NCI-H748 (cell line): ENCODE results near the gene NOXRED1.
A peak's percentile ranks its signal among the peaks of the same experiment; 100 is the strongest.
"Not testable (repeated sequence)": the region's sequence is repeated elsewhere in the genome, so short reads cannot be mapped to it uniquely, and the experiment has no call there.

Experiments
- DNase-seq: peaks from one replicate; lab custom pipeline; 2025; ENCODE audit not compliant: unreplicated experiment; lab: John Stamatoyannopoulos, UW

Gene NOXRED1

DNA sequence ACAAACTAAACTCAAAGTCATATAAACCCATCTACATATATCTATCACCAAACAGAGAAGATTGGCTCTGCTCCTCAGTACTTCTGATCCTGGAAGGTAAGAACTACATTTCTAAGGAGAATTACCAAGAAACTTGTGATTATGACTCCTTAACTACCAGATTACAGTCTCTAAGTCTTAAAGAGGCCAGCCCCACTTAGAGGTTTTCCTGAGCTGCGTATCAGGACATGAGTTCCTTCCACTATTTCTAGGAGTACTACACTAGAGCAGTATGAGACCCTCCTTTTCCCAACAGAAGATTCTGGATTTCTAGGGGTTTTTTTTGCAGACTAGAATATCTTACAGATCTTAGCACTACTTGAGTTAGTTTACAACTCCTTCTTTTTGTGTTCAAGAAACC lies at the start of gene NOXRED1:
Gene NOXRED1 (minus strand): TSS at position 101 of the 400 bp plus-strand sequence. CDS start 634 bp downstream, outside the sequence.
- no peak for DNase-seq

GRCh38 chr14:77470224-77470870 lies 47.0 kb upstream of the NOXRED1 start:
- DNase-seq: no peak

DNA sequence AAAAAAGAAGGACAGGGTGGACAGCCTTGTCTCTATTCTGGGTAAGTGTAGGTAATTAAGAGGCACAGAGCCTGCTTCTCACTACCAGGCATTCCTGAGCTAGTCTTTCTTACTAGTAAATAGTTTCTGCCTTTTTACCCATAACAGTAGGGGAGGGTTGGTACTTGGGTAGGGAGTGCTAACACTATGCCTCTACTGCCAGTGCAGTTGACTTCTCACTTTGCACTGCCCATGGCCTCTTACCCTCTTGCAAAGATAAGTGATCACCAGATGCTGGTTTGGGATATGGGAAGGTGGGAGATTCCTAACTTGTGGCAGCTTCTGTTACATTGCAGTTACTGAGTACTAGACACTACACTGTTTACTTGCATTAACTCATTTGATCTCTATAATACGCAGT lies 46.2 kb upstream of the NOXRED1 start:
- DNase-seq: no peak

DNA sequence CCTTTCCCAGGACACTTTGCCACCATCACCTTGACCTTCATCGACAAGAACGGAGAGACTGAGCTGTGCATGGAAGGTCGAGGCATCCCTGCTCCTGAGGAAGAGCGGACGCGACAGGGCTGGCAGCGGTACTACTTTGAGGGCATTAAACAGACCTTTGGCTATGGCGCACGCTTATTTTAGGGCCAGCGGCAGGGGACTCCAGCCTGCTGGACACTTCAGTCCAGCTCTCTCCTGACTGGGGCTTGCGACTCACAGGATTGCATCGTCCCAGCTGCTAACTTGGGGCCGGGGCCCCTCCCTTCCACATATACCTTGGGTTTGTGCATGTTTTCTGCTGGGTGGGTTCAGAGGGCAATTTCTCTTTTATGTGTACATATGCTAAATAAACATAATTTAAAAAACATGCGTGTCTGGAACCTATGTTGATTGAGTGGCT lies 45.8 kb upstream of the NOXRED1 start:
- no peak for DNase-seq

DNA sequence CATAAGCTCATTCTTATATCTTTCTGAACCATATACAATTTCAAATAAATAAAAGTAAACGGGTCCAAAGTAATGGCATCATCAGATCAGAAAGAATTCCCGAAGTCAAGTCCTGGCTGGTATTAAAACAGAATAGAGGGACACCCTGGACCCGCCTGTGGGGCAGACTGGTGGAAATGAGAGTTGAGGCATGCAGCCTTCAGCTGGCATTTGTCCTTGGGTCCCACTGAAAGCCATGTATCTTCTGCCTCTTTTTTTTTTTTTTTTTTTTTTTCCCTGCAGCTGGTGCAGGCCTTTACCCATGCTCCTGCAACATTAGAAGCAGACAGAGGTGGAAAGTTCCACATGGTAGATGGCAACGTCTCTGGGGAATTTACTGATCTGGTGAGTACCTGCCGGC lies 44.5 kb upstream of the NOXRED1 start:
- no peak for DNase-seq

DNA sequence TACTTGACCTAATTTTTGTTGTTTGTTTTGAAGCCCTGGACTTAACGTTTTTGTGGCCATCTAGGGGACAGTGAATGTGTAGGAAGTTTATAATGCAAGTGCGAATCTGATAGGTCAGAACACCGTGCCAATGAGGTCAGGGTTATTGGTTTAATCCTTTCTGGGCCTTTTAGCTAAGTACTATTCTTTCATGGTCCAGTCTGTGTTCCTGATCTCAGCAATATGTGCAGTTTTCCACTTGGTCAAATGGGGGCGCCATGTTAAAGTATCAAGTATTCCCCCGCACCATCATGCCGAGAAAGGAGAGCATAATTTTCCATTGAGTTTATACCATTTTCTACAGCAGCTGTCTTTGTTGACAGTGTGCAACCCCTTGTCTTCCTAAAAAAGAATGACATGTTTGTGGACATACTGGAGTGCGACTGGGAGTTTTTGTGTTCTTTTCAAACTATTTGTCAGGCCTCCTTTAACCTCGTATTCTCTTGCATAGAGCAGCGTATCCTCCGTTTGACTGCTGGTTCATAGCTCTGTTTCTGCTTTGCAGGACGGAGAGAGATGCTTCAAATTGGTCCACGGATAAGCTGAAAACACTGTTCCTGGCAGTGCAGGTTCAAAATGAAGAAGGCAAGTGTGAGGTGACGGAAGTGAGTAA lies 35.9 kb upstream of the NOXRED1 start:
- peak; percentile 71 for DNase-seq

DNA sequence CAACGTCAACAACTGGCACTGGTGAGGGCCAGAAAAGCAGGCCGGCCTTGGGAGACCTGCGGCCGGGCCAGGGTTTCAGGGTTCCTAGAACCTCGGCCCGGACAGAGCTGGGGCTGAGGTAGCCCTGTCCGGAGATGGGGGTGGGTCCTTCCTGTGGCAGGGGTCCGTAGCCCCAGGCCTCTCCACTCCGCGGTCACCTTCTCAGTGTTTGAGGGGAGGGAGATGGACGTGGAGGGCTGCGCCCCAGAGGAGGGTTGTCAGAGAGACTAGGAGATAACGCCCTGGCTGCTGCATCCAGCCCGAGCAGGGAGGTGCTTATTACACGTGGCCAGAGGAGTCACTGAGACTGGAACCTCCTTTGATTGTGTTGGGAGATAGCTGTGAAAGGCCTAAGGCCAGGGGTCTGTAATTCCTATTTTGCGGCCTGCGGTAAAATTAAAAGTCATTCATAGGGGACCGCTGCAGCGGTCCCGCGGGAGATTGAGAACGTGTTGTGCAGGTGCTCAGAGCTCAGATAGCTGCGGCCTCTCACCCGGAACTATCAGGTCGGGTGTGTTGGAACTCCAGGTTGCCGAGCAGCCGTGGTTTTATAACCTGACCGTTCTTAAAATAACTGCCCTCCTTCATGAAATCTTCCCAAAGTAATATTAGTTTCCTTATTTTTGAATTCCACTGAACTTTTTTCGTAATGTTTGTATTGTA lies 35.1 kb upstream of the NOXRED1 start:
- peak; percentile 63 for DNase-seq

DNA sequence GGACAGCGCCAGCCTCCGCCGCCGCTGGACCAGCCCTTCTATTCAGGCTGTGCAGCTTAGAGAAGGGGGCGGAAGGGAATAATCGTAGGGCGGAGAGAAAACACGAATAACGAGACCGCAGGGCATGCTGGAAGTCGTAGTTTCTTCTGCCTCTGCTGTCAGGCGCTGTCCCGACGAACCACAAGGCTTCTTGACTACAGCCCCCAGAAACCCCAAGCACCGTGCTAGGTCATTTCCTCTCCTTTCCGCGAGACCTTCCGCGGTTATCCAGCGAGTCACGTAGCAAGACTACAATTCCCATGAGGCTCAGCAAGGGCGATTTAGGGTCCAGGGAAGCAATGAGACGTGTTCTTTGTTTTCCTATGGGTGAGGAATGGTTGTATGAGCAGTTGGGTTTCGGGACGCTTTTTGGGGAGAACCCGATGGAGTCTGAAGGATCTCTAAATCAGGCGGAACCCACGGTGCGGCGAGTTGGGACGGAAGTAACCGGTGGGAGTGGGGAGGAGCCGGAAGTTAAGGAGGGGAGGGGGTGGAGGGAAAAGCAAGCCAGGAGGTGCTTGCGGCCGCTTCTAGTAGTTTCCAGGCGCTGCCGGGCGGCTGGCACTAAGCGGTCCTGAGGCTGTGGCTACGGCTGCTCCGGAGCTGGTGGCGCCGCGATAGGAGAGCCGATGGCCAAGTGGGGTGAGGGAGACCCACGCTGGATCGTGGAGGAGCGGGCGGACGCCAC lies 34.4 kb upstream of the NOXRED1 start, which contains the start of the genes AHSA1 and VIPAS39:
Gene AHSA1 (plus strand): TSS at position 572 of the 727 bp plus-strand sequence. CDS start 97 bp downstream, at position 669.
Gene VIPAS39 (minus strand): TSS at position 80 of the 727 bp plus-strand sequence. CDS start 3,499 bp downstream, outside the sequence.
- peak; percentile 99 for DNase-seq

GRCh38 chr14:77457115-77457521 lies 33.8 kb upstream of the NOXRED1 start:
- DNase-seq: no peak

DNA sequence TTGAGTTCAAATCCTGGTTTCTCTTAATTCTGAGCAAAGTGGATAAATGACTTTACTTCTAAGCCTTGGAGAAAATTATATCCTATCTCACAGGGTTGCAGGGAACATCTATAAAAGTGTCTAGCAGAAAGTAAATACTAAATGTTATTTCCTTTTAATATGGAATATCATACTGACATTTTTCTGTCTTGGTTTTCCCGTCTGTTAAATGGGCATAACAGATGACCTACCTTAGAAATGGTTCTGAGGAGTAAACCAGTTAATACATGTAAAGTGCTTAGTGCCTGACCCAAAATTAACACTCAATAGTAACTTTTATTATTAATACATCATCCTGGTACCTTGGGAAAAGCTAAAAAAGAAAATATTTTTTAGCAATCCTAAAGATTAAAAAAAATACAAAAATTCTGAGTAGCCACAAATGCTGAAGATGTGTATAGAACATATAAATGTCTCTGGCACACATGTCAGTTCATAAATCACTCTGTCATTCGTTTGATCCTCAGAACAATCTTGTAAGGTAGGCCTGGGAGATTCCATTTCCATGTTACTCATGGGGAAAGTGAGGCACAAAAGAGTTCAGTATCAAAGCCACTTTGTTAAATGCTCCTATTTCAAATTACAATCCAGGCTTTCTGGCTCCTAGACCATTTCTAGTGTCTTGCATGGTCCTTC lies 32.8 kb upstream of the NOXRED1 start:
- DNase-seq: no peak

GRCh38 chr14:77442196-77442595 lies 18.9 kb upstream of the NOXRED1 start:
- DNase-seq: no peak

GRCh38 chr14:77439861-77440260 lies 16.5 kb upstream of the NOXRED1 start:
- DNase-seq: no peak

DNA sequence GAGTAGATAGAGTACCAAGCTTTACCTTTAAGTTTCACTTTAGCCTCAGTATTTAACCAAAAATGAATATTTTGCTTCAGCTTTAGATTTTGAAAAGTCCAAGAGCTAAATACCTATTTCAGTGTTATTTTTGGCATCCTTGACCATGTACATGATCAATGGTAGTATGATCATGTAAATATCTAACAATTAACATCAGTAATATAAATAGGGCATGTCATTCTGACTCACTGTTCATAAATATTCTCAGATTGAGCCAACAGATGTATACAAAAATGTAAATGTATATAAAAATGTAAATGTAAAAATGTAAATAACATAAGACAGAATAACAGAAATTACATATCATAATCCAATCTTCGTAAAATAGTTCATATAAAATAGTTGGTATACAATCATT lies 15.3 kb upstream of the NOXRED1 start:
- no peak for DNase-seq

DNA sequence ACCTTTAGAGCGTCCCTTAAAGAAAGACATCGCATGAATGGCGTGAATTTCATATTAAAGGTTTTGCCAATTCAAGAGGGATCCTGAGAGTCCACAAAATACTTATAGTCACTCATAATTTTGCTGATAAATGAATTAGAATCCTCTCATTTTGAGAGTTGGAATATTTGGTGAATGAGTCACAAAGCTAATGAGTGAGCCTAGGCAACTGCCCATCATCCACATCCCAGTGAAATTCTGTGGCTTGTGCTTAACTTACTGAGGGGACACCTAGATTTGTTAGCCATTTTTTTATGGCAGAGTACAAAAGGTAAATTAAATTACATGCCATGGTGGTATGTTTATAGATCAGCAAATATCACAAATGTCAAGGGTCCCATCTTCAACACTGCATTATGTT lies 12.7 kb upstream of the NOXRED1 start:
- no peak for DNase-seq

GRCh38 chr14:77426396-77426795 lies 3.1 kb upstream of the NOXRED1 start:
- DNase-seq: no peak

DNA sequence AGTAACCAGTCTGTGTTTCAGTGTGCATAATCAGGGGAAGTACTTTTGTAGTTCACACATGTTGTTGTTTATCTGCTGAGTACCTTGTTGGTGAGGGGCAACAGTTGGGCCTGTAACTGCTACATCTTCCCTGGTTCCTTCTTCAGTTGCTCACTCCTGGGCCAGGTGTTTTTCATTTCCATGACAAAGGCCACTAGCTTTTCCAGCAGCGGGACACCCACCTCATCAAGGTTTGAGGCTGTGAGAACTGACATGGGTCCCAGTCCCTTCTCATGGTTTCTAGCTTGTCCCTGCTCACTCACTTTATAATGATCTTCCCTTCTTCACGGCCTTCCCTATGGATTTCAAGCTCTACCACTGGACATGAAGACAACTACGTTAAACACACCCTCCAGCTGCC lies 1.5 kb upstream of the NOXRED1 start:
- DNase-seq: no peak

DNA sequence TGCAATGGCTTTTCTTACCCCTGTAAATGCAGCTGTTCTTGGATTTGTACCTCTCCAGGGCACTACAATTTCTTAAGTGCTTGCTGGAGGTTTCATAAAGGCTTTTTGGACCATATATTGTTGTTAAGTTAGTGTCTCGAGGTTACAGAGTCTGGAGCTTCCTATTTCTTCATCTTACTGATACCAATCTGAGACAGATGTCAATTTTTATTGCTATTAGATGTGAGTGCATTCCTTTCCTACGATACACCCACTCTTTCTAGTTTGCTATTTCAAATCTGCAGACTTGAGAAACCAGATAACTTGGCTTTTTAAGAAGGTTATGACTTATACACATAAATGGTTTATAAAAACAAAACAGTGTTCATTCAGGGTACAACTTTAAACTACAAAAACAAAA lies 2.1 kb downstream of the NOXRED1 start:
- no peak for DNase-seq

- DNase-seq: no peak
These were observed 6.5 kb downstream of the NOXRED1 start for GRCh38 chr14:77416836-77417235.

GRCh38 chr14:77416098-77416497 lies 7.2 kb downstream of the NOXRED1 start:
- DNase-seq: not testable (repeated sequence)

DNA sequence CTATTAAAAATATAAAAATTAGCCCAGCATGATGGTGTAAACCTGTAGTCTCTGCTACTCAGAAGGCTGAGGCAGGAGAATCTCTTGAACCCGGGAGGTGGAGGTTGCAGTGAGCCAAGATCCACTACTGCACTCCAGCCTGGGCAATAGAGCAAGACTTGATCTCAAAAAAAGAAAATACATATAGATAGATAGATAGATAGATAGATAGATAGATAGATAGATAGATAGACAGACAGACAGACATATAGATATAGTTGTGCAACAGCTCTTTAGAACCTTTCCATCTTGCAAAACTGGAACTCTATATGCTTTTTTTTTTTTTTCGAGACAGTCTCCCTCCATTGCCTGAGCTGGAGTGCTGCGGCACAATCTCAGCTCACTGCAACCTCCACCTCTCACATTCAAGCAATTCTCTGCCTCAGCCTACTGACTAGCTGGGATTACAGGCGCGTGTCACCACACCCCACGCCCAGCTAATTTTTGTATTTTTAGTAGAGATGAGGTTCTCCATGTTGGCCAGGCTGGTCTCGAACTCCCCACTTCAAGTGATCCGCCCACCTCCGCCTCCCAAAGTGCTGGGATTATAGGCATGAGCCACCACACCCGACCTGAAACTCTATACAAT lies 7.8 kb downstream of the NOXRED1 start:
- not testable (repeated sequence) for DNase-seq
